NCI-H146 treated with DMSO at 0.1 percent for 48 hours (cell line): ENCODE data around the gene CD109.
"Not testable (repeated sequence)": the region's sequence is repeated elsewhere in the genome, so short reads cannot be mapped to it uniquely, and the experiment has no call there.

ENCODE experiments used
- DNase-seq: peaks from one replicate; lab custom pipeline; 2025; ENCODE audit not compliant: unreplicated experiment; lab: John Stamatoyannopoulos, UW

Gene CD109

GRCh38 chr6:73683574-73683973 is 12.4 kb upstream of the CD109 start:
- not testable (repeated sequence) for DNase-seq

- no peak for DNase-seq
Observed at GRCh38 chr6:73688351-73688750, 7.7 kb upstream of the CD109 start.

GRCh38 chr6:73690056-73690455 is 5.9 kb upstream of the CD109 start:
- no peak for DNase-seq

GRCh38 chr6:73691512-73691911 is 4.5 kb upstream of the CD109 start:
- DNase-seq = no peak

- no peak for DNase-seq
Observed at GRCh38 chr6:73694711-73695411, 1.1 kb upstream of the CD109 start.

GRCh38 chr6:73696966-73697655 is 1.1 kb downstream of the CD109 start:
- DNase-seq = no peak

- DNase-seq = no peak
Observed at GRCh38 chr6:73699676-73700459, 3.9 kb downstream of the CD109 start.

- no peak for DNase-seq
Observed at GRCh38 chr6:73702444-73702843, 6.4 kb downstream of the CD109 start.

- no peak for DNase-seq
Observed at GRCh38 chr6:73703466-73703865, 7.5 kb downstream of the CD109 start.

- no peak for DNase-seq
Observed at GRCh38 chr6:73704260-73704659, 8.3 kb downstream of the CD109 start.

- no peak for DNase-seq
Observed at GRCh38 chr6:73704798-73705197, 8.8 kb downstream of the CD109 start.

- DNase-seq = no peak
Observed at GRCh38 chr6:73706971-73707370, 11.0 kb downstream of the CD109 start.

GRCh38 chr6:73710470-73710869 is 14.5 kb downstream of the CD109 start:
- DNase-seq = no peak

GRCh38 chr6:73710948-73711347 is 14.9 kb downstream of the CD109 start:
- DNase-seq = no peak

- DNase-seq = no peak
Observed at GRCh38 chr6:73712535-73713173, 16.7 kb downstream of the CD109 start.

- DNase-seq = no peak
Observed at GRCh38 chr6:73713426-73714147, 17.6 kb downstream of the CD109 start.

GRCh38 chr6:73715111-73715508 is 19.1 kb downstream of the CD109 start:
- DNase-seq = not testable (repeated sequence)

GRCh38 chr6:73719046-73719445 is 23.0 kb downstream of the CD109 start:
- DNase-seq = no peak

GRCh38 chr6:73722318-73723060 is 26.5 kb downstream of the CD109 start:
- DNase-seq = no peak

- not testable (repeated sequence) for DNase-seq
Observed at GRCh38 chr6:73723480-73723879, 27.5 kb downstream of the CD109 start.
